ENCODE data around the gene UBE2I.

- TF ChIP-seq E2F6 (IDR thresholded peaks at IDR 0.05; ENCODE audit: borderline replicate concordance, low read depth) (no peak), CTCF (IDR thresholded peaks at IDR 0.05) (no peak), GATA3 (IDR thresholded peaks at IDR 0.05; ENCODE audit: borderline replicate concordance) (no peak), BCL3 (IDR thresholded peaks at IDR 0.05) (no peak), PHF8 (IDR thresholded peaks at IDR 0.05; ENCODE audit: borderline replicate concordance, low read depth) (no peak), EP300 (IDR thresholded peaks at IDR 0.05) (no peak), CHD2 (IDR thresholded peaks at IDR 0.05; ENCODE audit: low read length, partially characterized antibody) (no peak), KDM1A (IDR thresholded peaks at IDR 0.05; ENCODE audit: low read depth) (no peak), CBX2 (IDR thresholded peaks at IDR 0.05; ENCODE audit: borderline replicate concordance, low read depth) (no peak), ESRRA (IDR thresholded peaks at IDR 0.05; ENCODE audit: borderline replicate concordance, low read length) (no peak), MYC (IDR thresholded peaks at IDR 0.05; ENCODE audit: borderline replicate concordance, low read length) (no peak), MAFK (IDR thresholded peaks at IDR 0.05; ENCODE audit: partially characterized antibody) (no peak), POLR2A (IDR thresholded peaks at IDR 0.05; ENCODE audit: low read length) (no peak), FOSB (CRISPR knock-in tag; IDR thresholded peaks at IDR 0.05) (no peak)
Measured at GRCh38 chr16:1320097-1320496, 10.7 kb downstream of the UBE2I start.
